ENCODE results near the gene FCSK.

DNA sequence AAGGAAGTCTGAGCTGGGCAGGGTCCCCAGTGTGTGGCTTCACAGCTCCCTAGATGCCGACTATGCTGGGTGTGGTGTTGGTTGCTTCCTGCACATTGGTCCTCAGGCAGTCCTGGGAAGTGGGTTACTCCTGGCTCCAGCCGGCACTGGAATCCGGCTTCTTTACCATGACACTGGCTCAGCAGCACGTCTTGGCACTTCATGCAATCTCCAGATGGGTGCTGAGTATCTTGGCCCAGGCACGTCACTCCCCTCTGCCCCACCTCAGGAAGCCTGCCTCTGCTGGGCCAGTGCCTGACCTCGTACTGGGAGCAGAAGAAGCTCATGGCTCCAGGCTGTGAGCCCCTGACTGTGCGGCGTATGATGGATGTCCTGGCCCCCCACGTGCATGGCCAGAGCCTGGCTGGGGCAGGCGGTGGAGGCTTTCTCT, 24.5 kb downstream of the FCSK start:
- TF ChIP-seq, protein P1, sequence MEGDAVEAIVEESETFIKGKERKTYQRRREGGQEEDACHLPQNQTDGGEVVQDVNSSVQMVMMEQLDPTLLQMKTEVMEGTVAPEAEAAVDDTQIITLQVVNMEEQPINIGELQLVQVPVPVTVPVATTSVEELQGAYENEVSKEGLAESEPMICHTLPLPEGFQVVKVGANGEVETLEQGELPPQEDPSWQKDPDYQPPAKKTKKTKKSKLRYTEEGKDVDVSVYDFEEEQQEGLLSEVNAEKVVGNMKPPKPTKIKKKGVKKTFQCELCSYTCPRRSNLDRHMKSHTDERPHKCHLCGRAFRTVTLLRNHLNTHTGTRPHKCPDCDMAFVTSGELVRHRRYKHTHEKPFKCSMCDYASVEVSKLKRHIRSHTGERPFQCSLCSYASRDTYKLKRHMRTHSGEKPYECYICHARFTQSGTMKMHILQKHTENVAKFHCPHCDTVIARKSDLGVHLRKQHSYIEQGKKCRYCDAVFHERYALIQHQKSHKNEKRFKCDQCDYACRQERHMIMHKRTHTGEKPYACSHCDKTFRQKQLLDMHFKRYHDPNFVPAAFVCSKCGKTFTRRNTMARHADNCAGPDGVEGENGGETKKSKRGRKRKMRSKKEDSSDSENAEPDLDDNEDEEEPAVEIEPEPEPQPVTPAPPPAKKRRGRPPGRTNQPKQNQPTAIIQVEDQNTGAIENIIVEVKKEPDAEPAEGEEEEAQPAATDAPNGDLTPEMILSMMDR (conservative IDR thresholded peaks at IDR 0.05), result no peak
- TF ChIP-seq ZFX (IDR thresholded peaks at IDR 0.05), result no peak

All from C4-2B (cell line).